GM18870 (cell line): ENCODE measurements around the gene TAS1R1.

ENCODE experiments used
- ATAC-seq: cut with Tn5 transposase; IDR thresholded peaks from one replicate; pipeline ENCODE4 v1.9.1; 2021; ENCODE audit warnings: moderate library complexity; ENCODE audit not compliant: unreplicated experiment

Gene TAS1R1

DNA sequence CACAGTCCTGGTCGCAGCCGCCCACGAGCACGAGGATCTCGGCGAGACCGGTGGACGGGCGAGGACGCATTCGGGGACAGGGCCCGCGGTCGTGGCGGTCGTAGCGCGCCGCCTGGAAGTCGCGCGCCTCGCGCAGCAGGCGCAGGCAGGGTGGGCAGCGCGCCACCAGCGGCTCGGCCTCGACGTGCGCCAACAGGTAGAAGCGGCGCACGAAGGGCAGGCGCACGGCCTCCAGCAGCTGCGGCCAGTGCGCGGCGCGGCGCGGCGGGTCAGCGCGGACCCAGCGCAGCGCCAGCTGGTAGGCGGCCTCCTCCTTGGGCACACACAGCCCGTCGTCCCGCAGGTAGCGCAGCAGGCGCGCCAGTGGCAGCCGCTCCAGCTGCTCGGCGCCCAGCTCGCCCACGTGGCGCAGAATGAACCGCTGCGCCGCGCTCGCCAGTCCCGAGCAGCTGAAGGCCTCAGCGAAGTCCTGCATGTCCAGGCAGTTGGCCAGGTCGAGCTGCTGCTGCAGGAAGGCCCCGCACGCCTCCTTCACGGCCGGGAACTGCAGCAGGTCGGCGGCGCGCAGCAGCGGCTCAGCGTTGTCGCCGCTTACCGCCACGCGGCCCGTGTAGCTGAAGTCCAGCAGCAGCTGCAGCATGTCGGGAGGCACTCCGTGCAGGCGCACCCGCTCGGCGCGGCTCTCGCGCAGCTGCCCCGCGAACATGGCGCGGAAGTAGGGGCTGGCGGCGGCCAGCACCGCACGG lies 47.0 kb downstream of the TAS1R1 start:
- ATAC-seq, result peak; percentile 24

DNA sequence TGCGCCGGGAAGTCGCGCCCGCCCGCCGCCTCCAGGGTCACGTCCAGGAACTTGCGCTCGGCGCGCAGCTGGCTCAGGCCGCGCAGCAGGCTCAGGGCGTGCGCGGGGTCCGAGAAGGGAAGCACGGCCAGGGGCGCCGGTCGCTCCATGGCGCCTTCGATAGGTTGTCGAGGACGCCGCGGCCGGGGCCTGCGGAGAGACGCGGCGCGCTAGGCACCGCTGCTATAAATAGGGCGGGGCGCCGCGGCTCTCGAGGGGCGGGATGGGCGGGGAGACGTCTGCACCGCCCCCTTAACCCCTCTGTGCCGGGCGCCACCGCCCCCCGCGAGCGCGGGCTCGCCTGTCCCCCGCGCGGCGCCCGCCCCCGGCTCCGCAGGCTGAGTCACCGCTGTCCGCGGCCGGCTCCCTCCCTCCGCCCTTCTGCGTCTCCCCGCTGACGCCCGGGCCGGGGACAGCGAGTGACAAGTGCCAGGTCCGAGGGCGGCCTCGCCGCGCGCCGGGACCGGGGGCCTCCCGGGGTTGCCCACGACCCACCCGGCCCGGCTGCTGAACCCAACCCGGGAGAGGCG lies 47.6 kb downstream of the TAS1R1 start, which contains the start of gene KLHL21:
Gene KLHL21, minus strand, starts transcription at position 201 of the 569 bp plus-strand sequence. Its CDS starts 52 bp downstream, at position 149.
- ATAC-seq, result peak; percentile 16

GRCh38 chr1:6603238-6603914 lies 48.3 kb downstream of the TAS1R1 start:
- peak; percentile 30 for ATAC-seq

GRCh38 chr1:6603915-6604558 lies 48.9 kb downstream of the TAS1R1 start:
- no peak for ATAC-seq

GRCh38 chr1:6612641-6613360 lies 57.7 kb downstream of the TAS1R1 start:
- ATAC-seq, result peak; percentile 7

DNA sequence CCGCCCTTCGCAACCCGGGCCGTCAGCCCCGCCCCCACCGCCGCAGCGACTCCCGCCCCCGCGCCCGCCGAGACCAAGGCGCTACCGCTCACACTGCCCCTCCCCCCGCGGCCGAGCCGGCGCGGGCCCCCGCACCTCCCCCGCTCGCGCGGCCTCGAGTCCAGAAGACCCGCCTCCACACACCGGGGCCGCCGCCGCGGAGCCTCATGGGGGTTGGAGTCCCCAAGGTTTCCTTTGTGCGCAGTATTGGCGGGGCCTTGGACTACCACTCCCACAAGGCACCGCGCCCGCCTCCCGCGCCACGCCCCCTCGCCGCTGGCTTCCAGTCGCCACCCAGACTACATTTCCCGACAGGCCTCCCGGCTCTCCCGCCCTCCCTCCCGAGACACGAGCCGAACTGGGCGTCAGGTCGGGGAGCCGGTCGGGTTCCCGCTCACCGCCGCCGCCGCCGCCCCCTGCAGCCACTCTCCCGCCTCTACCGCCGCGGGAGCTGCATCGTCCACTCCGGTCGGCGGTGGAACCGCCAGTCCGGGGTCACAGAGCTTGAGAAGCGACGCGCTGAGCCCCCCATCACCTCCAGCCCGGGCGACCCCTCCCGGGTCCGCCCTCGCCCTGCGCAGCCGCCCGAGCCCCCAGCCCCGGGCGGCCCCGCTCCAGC lies 58.4 kb downstream of the TAS1R1 start, which contains the start of gene PHF13:
Gene PHF13, plus strand, starts transcription at position 371 of the 658 bp plus-strand sequence. CDS start 336 bp downstream, outside the sequence.
- peak; percentile 81 for ATAC-seq

GRCh38 chr1:6614019-6614928 lies 59.2 kb downstream of the TAS1R1 start:
- no peak for ATAC-seq

DNA sequence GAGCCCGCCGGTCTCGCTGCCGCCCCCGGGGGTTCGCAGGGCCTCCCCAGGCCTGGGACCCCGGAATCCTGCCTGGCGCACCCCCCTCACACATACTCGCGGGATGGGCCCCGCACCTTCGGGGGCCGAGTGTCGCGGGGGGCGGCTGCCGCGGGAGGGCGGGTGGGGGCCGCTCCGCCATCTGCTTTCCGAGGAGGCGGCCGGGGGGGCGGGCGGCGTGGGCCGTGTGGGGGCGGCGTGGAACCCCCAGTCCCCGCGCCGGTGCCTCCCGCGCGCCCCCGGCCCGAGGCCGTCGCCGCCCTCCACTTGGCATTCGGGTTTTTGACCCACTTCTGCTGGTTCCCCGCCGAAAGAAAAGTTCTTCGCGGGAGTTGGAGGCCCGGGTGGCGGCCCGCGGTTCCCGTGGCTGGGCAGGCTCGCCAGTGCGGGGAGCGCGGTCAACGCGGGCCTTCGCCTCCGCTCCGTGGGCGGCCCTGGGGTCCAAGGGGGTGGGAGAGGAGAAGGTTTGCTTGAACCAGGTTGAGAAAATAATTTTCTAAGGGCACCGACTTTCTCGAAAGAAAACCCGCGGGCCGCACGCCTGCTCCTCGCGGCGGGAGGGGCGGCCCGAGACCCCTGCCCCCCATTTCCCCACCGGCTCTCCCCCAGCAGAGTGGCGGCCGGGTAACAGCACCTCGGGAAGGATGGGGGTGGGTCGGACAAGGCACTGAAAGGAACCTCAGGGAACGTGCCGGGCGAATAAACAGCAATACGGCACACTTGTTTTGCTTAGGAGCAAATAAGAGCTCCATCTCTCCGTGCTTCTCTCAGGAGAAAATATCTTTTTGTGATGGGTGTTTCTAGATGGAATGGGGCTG lies 60.0 kb downstream of the TAS1R1 start:
- ATAC-seq, result no peak

GRCh38 chr1:6619045-6619444 lies 63.9 kb downstream of the TAS1R1 start:
- no peak for ATAC-seq

- ATAC-seq, result no peak
Observed at GRCh38 chr1:6621429-6622391, 66.6 kb downstream of the TAS1R1 start.

- no peak for ATAC-seq
Observed at GRCh38 chr1:6622396-6623152, 67.5 kb downstream of the TAS1R1 start.

DNA sequence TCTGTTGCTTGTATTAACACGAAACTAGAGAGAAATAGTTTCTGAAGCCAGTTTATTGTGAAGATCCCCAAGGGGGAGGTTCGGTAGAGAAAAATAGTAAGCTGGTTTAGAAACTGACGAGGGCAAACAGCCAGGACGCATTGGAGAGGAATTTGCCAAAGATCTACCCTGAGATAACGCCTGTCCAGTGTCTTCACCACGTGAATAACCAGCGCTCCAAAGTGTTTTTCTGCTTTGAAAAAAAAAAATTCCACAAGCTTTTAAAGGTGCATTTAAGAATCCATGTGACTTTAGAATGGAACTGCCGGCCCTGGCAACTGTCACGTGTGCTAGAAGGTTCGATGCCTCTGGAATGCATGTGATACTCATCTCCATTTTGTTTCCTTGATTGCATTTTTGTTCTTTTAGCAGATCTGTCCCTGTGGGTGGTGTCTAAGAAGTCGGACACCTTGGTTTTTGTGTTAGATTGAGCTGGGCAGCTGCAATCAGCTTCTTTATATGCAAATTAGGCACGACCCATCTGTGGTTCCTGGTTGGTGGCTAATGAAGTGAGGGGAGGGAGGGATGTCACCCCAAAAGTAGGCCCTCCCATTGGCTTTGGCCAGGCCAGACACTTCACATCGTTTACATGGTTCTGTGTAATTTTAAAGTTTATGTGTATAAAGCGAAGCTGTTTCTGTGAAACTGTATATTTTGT lies 68.3 kb downstream of the TAS1R1 start:
- no peak for ATAC-seq

DNA sequence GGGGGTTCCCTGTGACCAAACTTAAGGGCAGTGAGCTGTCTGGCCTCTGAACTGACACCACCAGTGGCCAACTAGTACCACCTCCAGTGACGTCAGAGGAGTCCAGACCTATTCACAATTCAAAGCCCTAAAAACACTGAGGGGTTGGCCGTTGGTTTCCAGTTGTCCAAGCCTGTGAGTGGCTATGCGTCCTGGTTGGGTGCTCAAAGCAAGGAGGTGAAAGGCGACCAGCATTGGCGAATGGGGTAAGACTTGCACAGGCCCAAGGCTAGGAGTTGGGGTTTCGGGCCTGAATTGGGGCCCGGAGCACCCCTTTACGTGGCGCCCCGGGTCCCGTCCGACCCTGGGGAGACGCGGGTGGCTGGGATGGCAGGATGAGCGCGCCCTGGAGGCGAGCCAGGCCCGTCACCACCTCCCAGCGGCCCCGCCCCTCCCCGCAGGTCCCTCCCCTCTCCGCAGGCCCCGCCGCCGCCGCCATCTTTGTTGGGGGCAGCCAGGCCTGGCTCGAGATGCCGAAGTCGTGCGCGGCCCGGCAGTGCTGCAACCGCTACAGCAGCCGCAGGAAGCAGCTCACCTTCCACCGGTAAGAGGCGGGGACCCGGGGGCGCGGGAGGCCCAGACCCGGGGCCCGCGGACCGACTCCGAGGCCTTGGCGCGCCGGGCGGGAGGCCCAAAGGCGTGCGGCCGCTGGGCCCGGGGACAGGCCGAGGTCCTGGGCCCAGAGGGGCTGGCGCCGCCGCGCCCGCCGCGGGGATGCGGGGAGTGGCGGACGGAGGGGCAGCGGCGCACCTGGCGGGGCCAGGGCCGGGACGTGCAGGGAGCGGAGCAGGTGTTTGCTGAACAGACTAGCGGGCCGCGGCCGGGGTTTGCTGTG lies 69.8 kb downstream of the TAS1R1 start, which contains the start of gene THAP3:
Gene THAP3, plus strand, starts transcription at position 159 of the 874 bp plus-strand sequence. Its CDS starts 351 bp downstream, at position 510.
- ATAC-seq, result peak; percentile 42

DNA sequence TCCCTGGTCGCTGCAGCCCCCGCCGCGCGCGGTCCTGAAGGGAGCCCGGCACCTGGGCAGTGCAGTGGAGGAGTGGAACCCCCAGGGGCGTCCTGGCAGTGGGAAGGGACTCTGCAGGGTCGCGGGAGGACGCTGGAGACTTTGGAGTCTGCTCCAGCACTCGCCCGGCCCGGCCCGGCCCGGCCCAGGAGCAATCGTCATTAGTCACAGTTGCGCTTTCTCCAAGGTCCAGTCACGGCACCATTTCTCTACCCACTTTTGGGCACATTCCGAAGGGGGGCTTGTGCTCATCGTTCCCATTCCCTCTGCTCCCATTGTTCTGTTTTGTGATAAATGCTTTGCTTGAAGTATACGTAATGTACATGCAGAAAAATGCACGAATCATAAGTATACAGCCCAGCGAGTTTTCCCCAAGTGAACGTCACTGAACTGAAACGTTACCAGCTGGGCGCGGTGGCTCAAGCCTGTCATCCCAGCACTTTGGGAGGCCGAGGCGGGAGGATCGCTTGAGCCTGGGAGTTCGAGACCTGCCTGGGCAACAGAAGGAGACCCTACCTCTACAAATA lies 70.6 kb downstream of the TAS1R1 start:
- peak; percentile 8 for ATAC-seq
